ENCODE results near the gene USP32.
"Not testable (repeated sequence)": the region's sequence is repeated elsewhere in the genome, so short reads cannot be mapped to it uniquely, and the experiment has no call there.

The USP32 gene

GRCh38 chr17:60230358-60230757, 161.6 kb downstream of the USP32 start:
- ATAC-seq: no peak
- TF ChIP-seq ARNTL (CRISPR knock-in tag; IDR thresholded peaks at IDR 0.05; ENCODE audit: borderline replicate concordance, low read depth) (no peak), ESRRG (CRISPR knock-in tag; IDR thresholded peaks at IDR 0.05) (no peak), ZNF70 (CRISPR knock-in tag; IDR thresholded peaks at IDR 0.05) (no peak), TCF4 (CRISPR knock-in tag; IDR thresholded peaks at IDR 0.05; ENCODE audit: borderline replicate concordance) (no peak), TSHZ2 (CRISPR knock-in tag; IDR thresholded peaks at IDR 0.05) (no peak), CREB5 (CRISPR knock-in tag; IDR thresholded peaks at IDR 0.05; ENCODE audit: low read depth) (no peak), CSDC2 (CRISPR knock-in tag; IDR thresholded peaks at IDR 0.05) (no peak), PATZ1 (CRISPR knock-in tag; IDR thresholded peaks at IDR 0.05; ENCODE audit: borderline replicate concordance) (no peak), ZC3H10 (CRISPR knock-in tag; IDR thresholded peaks at IDR 0.05) (no peak), SNAI2 (CRISPR knock-in tag; IDR thresholded peaks at IDR 0.05) (no peak), ZNF8 (CRISPR knock-in tag; IDR thresholded peaks at IDR 0.05) (no peak), PPARA (CRISPR knock-in tag; IDR thresholded peaks at IDR 0.05; ENCODE audit: borderline replicate concordance) (no peak), ZFP3 (CRISPR knock-in tag; IDR thresholded peaks at IDR 0.05) (no peak), ISL1 (CRISPR knock-in tag; IDR thresholded peaks at IDR 0.05) (no peak), OSR1 (CRISPR knock-in tag; IDR thresholded peaks at IDR 0.05) (no peak), POU6F1 (CRISPR knock-in tag; IDR thresholded peaks at IDR 0.05; ENCODE audit: borderline replicate concordance, low read depth) (no peak)

GRCh38 chr17:60229188-60229802, 162.6 kb downstream of the USP32 start:
- peak; percentile 38 for ATAC-seq
- TF ChIP-seq ZNF565 (CRISPR knock-in tag; conservative IDR thresholded peaks at IDR 0.05; ENCODE audit: low read depth) (no peak), CSDC2 (CRISPR knock-in tag; IDR thresholded peaks at IDR 0.05) (no peak), ZFP3 (CRISPR knock-in tag; IDR thresholded peaks at IDR 0.05) (no peak), ZFP30 (CRISPR knock-in tag; IDR thresholded peaks at IDR 0.05) (no peak), POU6F1 (CRISPR knock-in tag; IDR thresholded peaks at IDR 0.05; ENCODE audit: borderline replicate concordance, low read depth) (no peak), ZC3H10 (CRISPR knock-in tag; IDR thresholded peaks at IDR 0.05) (no peak), ESRRG (CRISPR knock-in tag; IDR thresholded peaks at IDR 0.05) (no peak), ZNF8 (CRISPR knock-in tag; IDR thresholded peaks at IDR 0.05) (no peak), CSRNP3 (CRISPR knock-in tag; IDR thresholded peaks at IDR 0.05) (no peak), PPARA (CRISPR knock-in tag; IDR thresholded peaks at IDR 0.05; ENCODE audit: borderline replicate concordance) (no peak), TCF4 (CRISPR knock-in tag; IDR thresholded peaks at IDR 0.05; ENCODE audit: borderline replicate concordance) (no peak), BACH2 (CRISPR knock-in tag; IDR thresholded peaks at IDR 0.05; ENCODE audit: borderline replicate concordance) (no peak), PATZ1 (CRISPR knock-in tag; IDR thresholded peaks at IDR 0.05; ENCODE audit: borderline replicate concordance) (no peak), ARNTL (CRISPR knock-in tag; IDR thresholded peaks at IDR 0.05; ENCODE audit: borderline replicate concordance, low read depth) (no peak)

GRCh38 chr17:60227276-60227675, 164.7 kb downstream of the USP32 start:
- ATAC-seq: not testable (repeated sequence)
